ENCODE measurements around the gene FAF1.

The FAF1 gene

GRCh38 chr1:50417946-50418599 is 542.0 kb downstream of the FAF1 start:
- Histone ChIP-seq H3K79me1 (ENCODE audit: low read length) (no peaks in the 10 kb centered on the region), H4K12ac (ENCODE audit: low read depth, low read length) (no peak overlapping the region), H4K91ac (ENCODE audit: low read depth, low read length) (no peak overlapping the region), H3K23ac (ENCODE audit: low read length) (no peak overlapping the region), H4K8ac (ENCODE audit: low read depth, low read length) (no peak overlapping the region), H3K4ac (ENCODE audit: low read depth, low read length) (no peak overlapping the region), H3K9me3 (ENCODE audit: insufficient read depth, low read depth, low read length) (peaks cover 25% of the 10 kb centered on the region), H2BK120ac (ENCODE audit: insufficient read depth, low read length, poor library complexity) (no peak overlapping the region), H3K4me3 (ENCODE audit: low read depth, low read length) (no peak overlapping the region), H3K27me3 (ENCODE audit: insufficient read depth, low read length) (peaks cover 91% of the 10 kb centered on the region), H2BK5ac (ENCODE audit: low read depth, low read length, poor library complexity) (no peak overlapping the region), H3K27ac (ENCODE audit: low read depth, low read length) (no peak overlapping the region), H2BK12ac (ENCODE audit: low read length) (no peak overlapping the region), H3K9ac (ENCODE audit: low read length) (no peak overlapping the region), H3K14ac (ENCODE audit: low read length) (no peak overlapping the region), H2AFZ (ENCODE audit: insufficient read depth, low read length, poor library complexity) (no peak overlapping the region), H3K4me2 (ENCODE audit: low read length) (peak overlapping the region; percentile 75), H3K18ac (ENCODE audit: low read length) (no peak overlapping the region), H3K36me3 (ENCODE audit: control insufficient read depth in 1 of 2, insufficient read depth in 2 of 2, low read length in 2 of 2) (no peaks in the 10 kb centered on the region), H2AK5ac (ENCODE audit: low read length) (no peak overlapping the region), H3K79me2 (ENCODE audit: control insufficient read depth, insufficient read depth, low read length, poor library complexity) (no peaks in the 10 kb centered on the region), H3K4me1 (ENCODE audit: control insufficient read depth in 1 of 2, insufficient read depth in 2 of 2, low read length in 2 of 2) (peaks cover 13 to 22% of the 10 kb centered on the region in 2 experiments)
- WGBS (ENCODE audit: extremely low coverage, insufficient coverage, insufficient read length), result no CpG with 5 or more reads among the region's 20 CpGs
- no peak for DNase-seq

- no peak overlapping the region for H3K14ac ChIP-seq (ENCODE audit: low read length)
- no peak overlapping the region for H3K23ac ChIP-seq (ENCODE audit: low read length)
- H3K36me3 ChIP-seq (ENCODE audit: control insufficient read depth in 1 of 2, insufficient read depth in 2 of 2, low read length in 2 of 2), result no peaks in the 10 kb centered on the region
- H3K9me3 ChIP-seq (ENCODE audit: insufficient read depth, low read depth, low read length), result peaks cover 23% of the 10 kb centered on the region
- H3K9ac ChIP-seq (ENCODE audit: low read length), result no peak overlapping the region
- H3K27me3 ChIP-seq (ENCODE audit: insufficient read depth, low read length), result peaks cover 87% of the 10 kb centered on the region
- H3K4me1 ChIP-seq (ENCODE audit: control insufficient read depth in 1 of 2, insufficient read depth in 2 of 2, low read length in 2 of 2), result peaks cover 7 to 16% of the 10 kb centered on the region in 2 experiments
- H2AFZ ChIP-seq (ENCODE audit: insufficient read depth, low read length, poor library complexity), result no peak overlapping the region
- H3K4ac ChIP-seq (ENCODE audit: low read depth, low read length), result no peak overlapping the region
- no peak overlapping the region for H2BK12ac ChIP-seq (ENCODE audit: low read length)
- H4K91ac ChIP-seq (ENCODE audit: low read depth, low read length), result no peak overlapping the region
- H2AK5ac ChIP-seq (ENCODE audit: low read length), result no peak overlapping the region
- no peak overlapping the region for H4K8ac ChIP-seq (ENCODE audit: low read depth, low read length)
- H3K18ac ChIP-seq (ENCODE audit: low read length), result no peak overlapping the region
- H3K4me2 ChIP-seq (ENCODE audit: low read length), result peak overlapping the region; percentile 19
- H3K79me2 ChIP-seq (ENCODE audit: control insufficient read depth, insufficient read depth, low read length, poor library complexity), result no peaks in the 10 kb centered on the region
- H2BK120ac ChIP-seq (ENCODE audit: insufficient read depth, low read length, poor library complexity), result no peak overlapping the region
- no peak for DNase-seq
- no peak overlapping the region for H3K4me3 ChIP-seq (ENCODE audit: low read depth, low read length)
- no peak overlapping the region for H3K27ac ChIP-seq (ENCODE audit: low read depth, low read length)
- H2BK5ac ChIP-seq (ENCODE audit: low read depth, low read length, poor library complexity), result no peak overlapping the region
- H3K79me1 ChIP-seq (ENCODE audit: low read length), result no peaks in the 10 kb centered on the region
- WGBS (ENCODE audit: extremely low coverage, insufficient coverage, insufficient read length), result no CpG with 5 or more reads among the region's 23 CpGs
- no peak overlapping the region for H4K12ac ChIP-seq (ENCODE audit: low read depth, low read length)
Measured at GRCh38 chr1:50417507-50417906, 542.6 kb downstream of the FAF1 start.

GRCh38 chr1:50416553-50417453 is 543.3 kb downstream of the FAF1 start:
- no peak overlapping the region for H3K9ac ChIP-seq (ENCODE audit: low read length)
- H3K9me3 ChIP-seq (ENCODE audit: insufficient read depth, low read depth, low read length), result peaks cover 23% of the 10 kb centered on the region
- H3K27ac ChIP-seq (ENCODE audit: low read depth, low read length), result no peak overlapping the region
- H2AFZ ChIP-seq (ENCODE audit: insufficient read depth, low read length, poor library complexity), result no peak overlapping the region
- no peaks in the 10 kb centered on the region for H3K36me3 ChIP-seq (ENCODE audit: control insufficient read depth in 1 of 2, insufficient read depth in 2 of 2, low read length in 2 of 2)
- peak overlapping the region; percentile 6 for H3K4me2 ChIP-seq (ENCODE audit: low read length)
- no peak overlapping the region for H4K91ac ChIP-seq (ENCODE audit: low read depth, low read length)
- no peak overlapping the region for H2BK120ac ChIP-seq (ENCODE audit: insufficient read depth, low read length, poor library complexity)
- H3K14ac ChIP-seq (ENCODE audit: low read length), result no peak overlapping the region
- no peak overlapping the region for H3K4me3 ChIP-seq (ENCODE audit: low read depth, low read length)
- H3K27me3 ChIP-seq (ENCODE audit: insufficient read depth, low read length), result peaks cover 83% of the 10 kb centered on the region
- no peak overlapping the region for H2BK5ac ChIP-seq (ENCODE audit: low read depth, low read length, poor library complexity)
- H4K8ac ChIP-seq (ENCODE audit: low read depth, low read length), result no peak overlapping the region
- no peak overlapping the region for H4K12ac ChIP-seq (ENCODE audit: low read depth, low read length)
- whole genome bisulfite sequencing (ENCODE audit: extremely low coverage, insufficient coverage, insufficient read length), result no CpG with 5 or more reads among the region's 46 CpGs
- H3K23ac ChIP-seq (ENCODE audit: low read length), result no peak overlapping the region
- H3K79me2 ChIP-seq (ENCODE audit: control insufficient read depth, insufficient read depth, low read length, poor library complexity), result no peaks in the 10 kb centered on the region
- DNase-seq, result no peak
- H2BK12ac ChIP-seq (ENCODE audit: low read length), result no peak overlapping the region
- H3K4ac ChIP-seq (ENCODE audit: low read depth, low read length), result no peak overlapping the region
- H3K18ac ChIP-seq (ENCODE audit: low read length), result no peak overlapping the region
- no peak overlapping the region for H2AK5ac ChIP-seq (ENCODE audit: low read length)
- H3K4me1 ChIP-seq (ENCODE audit: control insufficient read depth in 1 of 2, insufficient read depth in 2 of 2, low read length in 2 of 2), result peaks cover 4 to 15% of the 10 kb centered on the region in 2 experiments
- H3K79me1 ChIP-seq (ENCODE audit: low read length), result no peaks in the 10 kb centered on the region

- no peak overlapping the region for H3K23ac ChIP-seq (ENCODE audit: low read length)
- WGBS (ENCODE audit: extremely low coverage, insufficient coverage, insufficient read length), result no CpG with 5 or more reads among the region's 25 CpGs
- H4K8ac ChIP-seq (ENCODE audit: low read depth, low read length), result no peak overlapping the region
- no peak overlapping the region for H2BK120ac ChIP-seq (ENCODE audit: insufficient read depth, low read length, poor library complexity)
- no peak overlapping the region for H4K91ac ChIP-seq (ENCODE audit: low read depth, low read length)
- no peaks in the 10 kb centered on the region for H3K79me1 ChIP-seq (ENCODE audit: low read length)
- H3K9me3 ChIP-seq (ENCODE audit: insufficient read depth, low read depth, low read length), result peaks cover 20% of the 10 kb centered on the region
- no peak overlapping the region for H2BK12ac ChIP-seq (ENCODE audit: low read length)
- peaks cover 76% of the 10 kb centered on the region for H3K27me3 ChIP-seq (ENCODE audit: insufficient read depth, low read length)
- H2AK5ac ChIP-seq (ENCODE audit: low read length), result no peak overlapping the region
- DNase-seq, result no peak
- H3K27ac ChIP-seq (ENCODE audit: low read depth, low read length), result no peak overlapping the region
- H3K18ac ChIP-seq (ENCODE audit: low read length), result no peak overlapping the region
- H2BK5ac ChIP-seq (ENCODE audit: low read depth, low read length, poor library complexity), result no peak overlapping the region
- H4K12ac ChIP-seq (ENCODE audit: low read depth, low read length), result no peak overlapping the region
- no peak overlapping the region for H3K4ac ChIP-seq (ENCODE audit: low read depth, low read length)
- no peaks in the 10 kb centered on the region for H3K79me2 ChIP-seq (ENCODE audit: control insufficient read depth, insufficient read depth, low read length, poor library complexity)
- peaks cover 2 to 11% of the 10 kb centered on the region in 2 experiments for H3K4me1 ChIP-seq (ENCODE audit: control insufficient read depth in 1 of 2, insufficient read depth in 2 of 2, low read length in 2 of 2)
- no peak overlapping the region for H3K14ac ChIP-seq (ENCODE audit: low read length)
- H2AFZ ChIP-seq (ENCODE audit: insufficient read depth, low read length, poor library complexity), result no peak overlapping the region
- no peak overlapping the region for H3K4me2 ChIP-seq (ENCODE audit: low read length)
- H3K36me3 ChIP-seq (ENCODE audit: control insufficient read depth in 1 of 2, insufficient read depth in 2 of 2, low read length in 2 of 2), result no peaks in the 10 kb centered on the region
- no peak overlapping the region for H3K4me3 ChIP-seq (ENCODE audit: low read depth, low read length)
- no peak overlapping the region for H3K9ac ChIP-seq (ENCODE audit: low read length)
Measured at GRCh38 chr1:50416150-50416527, 543.9 kb downstream of the FAF1 start.
